ENCODE results near the gene ARHGAP40. TPM values are rescaled to one million over a fixed set of nuclear protein-coding genes. Genes with fewer than 3 reads are reported as not detected.
A peak's percentile ranks its signal among the peaks of the same experiment; 100 is the strongest.

Gene ARHGAP40
- total and polyA plus RNA-seq, 2 of the 13 experiments (the other 11 are each of a cell fraction or from before 2014, with no cell fraction given): 0.75 to 2.1 TPM

GRCh38 chr20:38645980-38646858 lies 44.6 kb downstream of the ARHGAP40 start (continued):
- no peak for TF ChIP-seq MLXIP (CRISPR knock-in tag; IDR thresholded peaks at IDR 0.05; ENCODE audit: borderline replicate concordance)
- TF ChIP-seq MAZ (IDR thresholded peaks at IDR 0.05; ENCODE audit: borderline replicate concordance, low read depth, low read length): peak; percentile 76
- peak; percentile 80; the same call in 1 of the 2 replicates for TF ChIP-seq MAZ (CRISPR knock-in tag; IDR thresholded peaks at IDR 0.05; ENCODE audit: low read depth)
- TF ChIP-seq, protein P1, sequence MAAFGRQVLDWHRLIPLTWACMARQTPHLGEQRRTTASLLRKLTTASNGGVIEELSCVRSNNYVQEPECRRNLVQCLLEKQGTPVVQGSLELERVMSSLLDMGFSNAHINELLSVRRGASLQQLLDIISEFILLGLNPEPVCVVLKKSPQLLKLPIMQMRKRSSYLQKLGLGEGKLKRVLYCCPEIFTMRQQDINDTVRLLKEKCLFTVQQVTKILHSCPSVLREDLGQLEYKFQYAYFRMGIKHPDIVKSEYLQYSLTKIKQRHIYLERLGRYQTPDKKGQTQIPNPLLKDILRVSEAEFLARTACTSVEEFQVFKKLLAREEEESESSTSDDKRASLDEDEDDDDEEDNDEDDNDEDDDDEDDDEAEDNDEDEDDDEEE (CRISPR knock-in tag; IDR thresholded peaks at IDR 0.05): peak; percentile 74; the same call in 1 of the 2 replicates
- TF ChIP-seq ZMYM4 (CRISPR knock-in tag; IDR thresholded peaks at IDR 0.05): peak; percentile 82
- peak; percentile 59; the same call in 1 of the 2 replicates for TF ChIP-seq PATZ1 (CRISPR knock-in tag; IDR thresholded peaks at IDR 0.05)
- TF ChIP-seq KLF13 (CRISPR knock-in tag; IDR thresholded peaks at IDR 0.05): 0 out of 2 replicates have a peak, but pooled peaks have one; percentile 46
- TF ChIP-seq MYPOP (CRISPR knock-in tag; IDR thresholded peaks at IDR 0.05): no peak
- TF ChIP-seq ZNF672 (CRISPR knock-in tag; IDR thresholded peaks at IDR 0.05): no peak
- peak; percentile 81; the same call in 1 of the 2 replicates for TF ChIP-seq MIER3 (CRISPR knock-in tag; IDR thresholded peaks at IDR 0.05; ENCODE audit: borderline replicate concordance)
- no peak for TF ChIP-seq TRIM24 (CRISPR knock-in tag; IDR thresholded peaks at IDR 0.05)
- TF ChIP-seq FOXK2 (IDR thresholded peaks at IDR 0.05): no peak
- TF ChIP-seq, protein P2, sequence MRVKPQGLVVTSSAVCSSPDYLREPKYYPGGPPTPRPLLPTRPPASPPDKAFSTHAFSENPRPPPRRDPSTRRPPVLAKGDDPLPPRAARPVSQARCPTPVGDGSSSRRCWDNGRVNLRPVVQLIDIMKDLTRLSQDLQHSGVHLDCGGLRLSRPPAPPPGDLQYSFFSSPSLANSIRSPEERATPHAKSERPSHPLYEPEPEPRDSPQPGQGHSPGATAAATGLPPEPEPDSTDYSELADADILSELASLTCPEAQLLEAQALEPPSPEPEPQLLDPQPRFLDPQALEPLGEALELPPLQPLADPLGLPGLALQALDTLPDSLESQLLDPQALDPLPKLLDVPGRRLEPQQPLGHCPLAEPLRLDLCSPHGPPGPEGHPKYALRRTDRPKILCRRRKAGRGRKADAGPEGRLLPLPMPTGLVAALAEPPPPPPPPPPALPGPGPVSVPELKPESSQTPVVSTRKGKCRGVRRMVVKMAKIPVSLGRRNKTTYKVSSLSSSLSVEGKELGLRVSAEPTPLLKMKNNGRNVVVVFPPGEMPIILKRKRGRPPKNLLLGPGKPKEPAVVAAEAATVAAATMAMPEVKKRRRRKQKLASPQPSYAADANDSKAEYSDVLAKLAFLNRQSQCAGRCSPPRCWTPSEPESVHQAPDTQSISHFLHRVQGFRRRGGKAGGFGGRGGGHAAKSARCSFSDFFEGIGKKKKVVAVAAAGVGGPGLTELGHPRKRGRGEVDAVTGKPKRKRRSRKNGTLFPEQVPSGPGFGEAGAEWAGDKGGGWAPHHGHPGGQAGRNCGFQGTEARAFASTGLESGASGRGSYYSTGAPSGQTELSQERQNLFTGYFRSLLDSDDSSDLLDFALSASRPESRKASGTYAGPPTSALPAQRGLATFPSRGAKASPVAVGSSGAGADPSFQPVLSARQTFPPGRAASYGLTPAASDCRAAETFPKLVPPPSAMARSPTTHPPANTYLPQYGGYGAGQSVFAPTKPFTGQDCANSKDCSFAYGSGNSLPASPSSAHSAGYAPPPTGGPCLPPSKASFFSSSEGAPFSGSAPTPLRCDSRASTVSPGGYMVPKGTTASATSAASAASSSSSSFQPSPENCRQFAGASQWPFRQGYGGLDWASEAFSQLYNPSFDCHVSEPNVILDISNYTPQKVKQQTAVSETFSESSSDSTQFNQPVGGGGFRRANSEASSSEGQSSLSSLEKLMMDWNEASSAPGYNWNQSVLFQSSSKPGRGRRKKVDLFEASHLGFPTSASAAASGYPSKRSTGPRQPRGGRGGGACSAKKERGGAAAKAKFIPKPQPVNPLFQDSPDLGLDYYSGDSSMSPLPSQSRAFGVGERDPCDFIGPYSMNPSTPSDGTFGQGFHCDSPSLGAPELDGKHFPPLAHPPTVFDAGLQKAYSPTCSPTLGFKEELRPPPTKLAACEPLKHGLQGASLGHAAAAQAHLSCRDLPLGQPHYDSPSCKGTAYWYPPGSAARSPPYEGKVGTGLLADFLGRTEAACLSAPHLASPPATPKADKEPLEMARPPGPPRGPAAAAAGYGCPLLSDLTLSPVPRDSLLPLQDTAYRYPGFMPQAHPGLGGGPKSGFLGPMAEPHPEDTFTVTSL (CRISPR knock-in tag; IDR thresholded peaks at IDR 0.05; ENCODE audit: borderline replicate concordance): no peak
- no peak for TF ChIP-seq SETDB1 (CRISPR knock-in tag; IDR thresholded peaks at IDR 0.05; ENCODE audit: borderline replicate concordance)
